Astrocyte (in vitro differentiated cells and primary cell): ENCODE measurements around the gene RETREG2.

Experiments used
- EZH2 ChIP-seq: IDR thresholded peaks from 2 replicates; pipeline ENCODE4 v1.6.1; 2012; ENCODE audit warnings: mild to moderate bottlenecking, low read length, inconsistent platforms; ENCODE audit not compliant: insufficient read depth
- TF ChIP-seq, protein P1 (sequence below): IDR thresholded peaks from 2 replicates; pipeline ENCODE4 v1.5.1; 2011; ENCODE audit warnings: low read depth, mild to moderate bottlenecking, inconsistent platforms, low read length, moderate library complexity; ENCODE audit not compliant: insufficient read depth

DNA sequence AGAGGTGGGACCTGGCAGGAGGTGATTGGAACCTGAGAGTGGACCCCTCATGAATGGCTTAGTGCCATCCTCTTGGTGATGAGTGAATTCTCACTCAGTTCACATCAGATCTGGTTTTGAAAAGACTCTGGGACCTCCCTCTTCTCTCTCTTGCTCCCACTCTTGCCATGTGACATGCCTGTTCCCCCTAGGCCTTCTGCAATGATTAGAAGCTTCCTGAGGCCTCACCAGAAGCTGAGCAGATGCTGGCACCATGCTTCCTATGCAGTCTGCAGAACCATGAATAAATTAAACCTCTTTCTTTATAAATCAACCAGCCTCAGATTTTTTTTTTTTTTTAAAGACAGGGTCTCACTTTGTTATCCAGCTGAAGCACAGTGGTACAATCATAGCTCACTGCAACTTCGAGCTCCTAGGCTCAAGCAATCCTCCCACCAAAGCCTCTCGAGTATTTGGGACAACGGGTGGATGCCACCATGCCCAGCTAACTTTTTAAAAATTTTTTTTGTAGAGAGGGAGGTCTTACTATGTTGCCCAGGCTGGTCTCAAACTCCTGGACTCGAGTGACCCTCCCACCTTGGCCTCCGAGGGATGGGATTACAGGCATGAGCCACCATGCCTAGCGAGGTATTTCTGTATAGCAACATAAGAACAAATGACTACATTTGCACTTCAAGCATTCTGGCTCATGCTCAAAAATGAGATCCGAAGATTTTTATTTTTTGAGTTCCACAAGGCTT, 26.5 kb downstream of the RETREG2 start:
- TF ChIP-seq, protein P1, sequence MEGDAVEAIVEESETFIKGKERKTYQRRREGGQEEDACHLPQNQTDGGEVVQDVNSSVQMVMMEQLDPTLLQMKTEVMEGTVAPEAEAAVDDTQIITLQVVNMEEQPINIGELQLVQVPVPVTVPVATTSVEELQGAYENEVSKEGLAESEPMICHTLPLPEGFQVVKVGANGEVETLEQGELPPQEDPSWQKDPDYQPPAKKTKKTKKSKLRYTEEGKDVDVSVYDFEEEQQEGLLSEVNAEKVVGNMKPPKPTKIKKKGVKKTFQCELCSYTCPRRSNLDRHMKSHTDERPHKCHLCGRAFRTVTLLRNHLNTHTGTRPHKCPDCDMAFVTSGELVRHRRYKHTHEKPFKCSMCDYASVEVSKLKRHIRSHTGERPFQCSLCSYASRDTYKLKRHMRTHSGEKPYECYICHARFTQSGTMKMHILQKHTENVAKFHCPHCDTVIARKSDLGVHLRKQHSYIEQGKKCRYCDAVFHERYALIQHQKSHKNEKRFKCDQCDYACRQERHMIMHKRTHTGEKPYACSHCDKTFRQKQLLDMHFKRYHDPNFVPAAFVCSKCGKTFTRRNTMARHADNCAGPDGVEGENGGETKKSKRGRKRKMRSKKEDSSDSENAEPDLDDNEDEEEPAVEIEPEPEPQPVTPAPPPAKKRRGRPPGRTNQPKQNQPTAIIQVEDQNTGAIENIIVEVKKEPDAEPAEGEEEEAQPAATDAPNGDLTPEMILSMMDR: no peak
- TF ChIP-seq EZH2: no peak
